ENCODE results near the gene RAB11FIP3.

GRCh38 chr16:381789-382717 lies 43.4 kb upstream of the RAB11FIP3 start, which contains the start of gene PGAP6:
- TF ChIP-seq, protein P1, sequence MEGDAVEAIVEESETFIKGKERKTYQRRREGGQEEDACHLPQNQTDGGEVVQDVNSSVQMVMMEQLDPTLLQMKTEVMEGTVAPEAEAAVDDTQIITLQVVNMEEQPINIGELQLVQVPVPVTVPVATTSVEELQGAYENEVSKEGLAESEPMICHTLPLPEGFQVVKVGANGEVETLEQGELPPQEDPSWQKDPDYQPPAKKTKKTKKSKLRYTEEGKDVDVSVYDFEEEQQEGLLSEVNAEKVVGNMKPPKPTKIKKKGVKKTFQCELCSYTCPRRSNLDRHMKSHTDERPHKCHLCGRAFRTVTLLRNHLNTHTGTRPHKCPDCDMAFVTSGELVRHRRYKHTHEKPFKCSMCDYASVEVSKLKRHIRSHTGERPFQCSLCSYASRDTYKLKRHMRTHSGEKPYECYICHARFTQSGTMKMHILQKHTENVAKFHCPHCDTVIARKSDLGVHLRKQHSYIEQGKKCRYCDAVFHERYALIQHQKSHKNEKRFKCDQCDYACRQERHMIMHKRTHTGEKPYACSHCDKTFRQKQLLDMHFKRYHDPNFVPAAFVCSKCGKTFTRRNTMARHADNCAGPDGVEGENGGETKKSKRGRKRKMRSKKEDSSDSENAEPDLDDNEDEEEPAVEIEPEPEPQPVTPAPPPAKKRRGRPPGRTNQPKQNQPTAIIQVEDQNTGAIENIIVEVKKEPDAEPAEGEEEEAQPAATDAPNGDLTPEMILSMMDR (IDR thresholded peaks at IDR 0.05; ENCODE audit: low read depth, low read length, poor library complexity, severe bottlenecking) = no peak
- no peak for TF ChIP-seq EZH2phosphoT487 (IDR thresholded peaks at IDR 0.05; ENCODE audit: borderline replicate concordance, low read length)
